M059J (cell line): ENCODE measurements around the gene TRIP10. TPM values are rescaled to one million over a fixed set of nuclear protein-coding genes. Genes with fewer than 3 reads are reported as not detected.
"Not testable (repeated sequence)": the region's sequence is repeated elsewhere in the genome, so short reads cannot be mapped to it uniquely, and the experiment has no call there.

Source experiments
- DNase-seq: peaks from one replicate; pipeline ENCODE4 v3.0.0-alpha.2; 2012; ENCODE audit warnings: low read depth
- total RNA-seq: library from RNA; depleted of rRNA; stranded (reverse); fragments of >200 nt; shearing (Covaris generic); gene quantifications from 2 replicates; pipeline ENCODE4 v1.2.3, GENCODE V29; 2014

Gene TRIP10
- total RNA-seq, 1 experiment from 2014 or later, result 34.3 TPM

DNA sequence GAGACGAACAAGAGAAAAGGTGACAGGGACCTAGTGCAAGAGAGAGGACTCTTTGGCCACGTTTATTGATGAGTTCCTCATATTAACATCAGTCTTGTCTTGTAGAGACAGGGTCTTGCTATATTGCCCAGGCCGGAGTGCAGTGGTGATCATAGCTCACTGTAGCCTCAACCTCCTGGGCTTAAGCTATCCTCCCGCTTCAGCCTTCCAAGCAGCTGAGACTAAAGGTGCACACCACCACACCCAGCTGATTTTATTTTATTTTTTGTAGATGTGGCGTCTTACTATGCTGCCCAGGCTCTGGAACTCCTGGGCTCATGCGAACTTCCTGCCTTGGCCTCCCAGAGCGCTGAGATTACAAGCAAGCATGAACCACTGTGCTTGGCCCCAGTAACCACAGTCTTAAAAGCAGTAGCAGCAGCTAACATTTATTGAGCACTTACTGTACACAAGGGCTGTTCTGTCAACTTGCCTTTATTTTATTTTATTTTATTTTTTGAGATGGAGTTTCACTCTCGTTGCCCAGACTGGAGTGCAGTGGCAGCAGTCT lies 28.8 kb downstream of the TRIP10 start:
- DNase-seq, result no peak

DNA sequence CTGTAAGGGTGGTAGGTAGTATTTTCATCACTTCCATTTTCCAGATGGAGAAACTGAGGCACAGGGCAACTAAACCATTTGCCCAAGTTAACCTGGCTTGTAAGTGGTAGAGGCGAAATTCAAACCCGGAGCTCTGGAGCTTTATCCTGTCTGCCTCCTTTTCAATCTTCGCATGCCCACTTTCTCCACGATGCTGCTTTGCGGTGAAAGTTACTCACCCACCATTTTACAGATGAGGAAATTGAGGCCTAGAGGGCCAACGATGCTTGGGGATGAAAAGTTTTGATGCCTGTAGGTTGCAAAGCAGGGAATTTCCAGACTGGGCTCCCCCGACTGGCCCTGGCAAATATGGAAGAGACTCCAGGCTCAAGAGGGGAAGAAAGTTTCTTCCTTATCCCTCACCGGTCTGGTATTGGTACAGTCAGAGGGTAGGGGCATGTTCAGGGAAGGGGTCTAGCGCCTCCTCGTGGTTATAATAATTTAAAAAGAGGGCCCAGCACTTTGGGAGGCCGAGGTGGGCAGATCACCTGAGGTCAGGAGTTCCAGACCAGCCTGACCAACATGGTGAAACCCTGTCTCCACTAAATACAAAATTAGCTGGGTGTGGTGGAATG lies 29.6 kb downstream of the TRIP10 start:
- DNase-seq, result no peak

GRCh38 chr19:6771648-6772027 lies 32.2 kb downstream of the TRIP10 start:
- DNase-seq, result not testable (repeated sequence)

GRCh38 chr19:6772028-6772865 lies 32.8 kb downstream of the TRIP10 start, which contains the start of gene VAV1:
Gene VAV1, plus strand, starts transcription at chr19:6772708. Its CDS starts 100 bp downstream, at chr19:6772808.
- DNase-seq, result no peak

DNA sequence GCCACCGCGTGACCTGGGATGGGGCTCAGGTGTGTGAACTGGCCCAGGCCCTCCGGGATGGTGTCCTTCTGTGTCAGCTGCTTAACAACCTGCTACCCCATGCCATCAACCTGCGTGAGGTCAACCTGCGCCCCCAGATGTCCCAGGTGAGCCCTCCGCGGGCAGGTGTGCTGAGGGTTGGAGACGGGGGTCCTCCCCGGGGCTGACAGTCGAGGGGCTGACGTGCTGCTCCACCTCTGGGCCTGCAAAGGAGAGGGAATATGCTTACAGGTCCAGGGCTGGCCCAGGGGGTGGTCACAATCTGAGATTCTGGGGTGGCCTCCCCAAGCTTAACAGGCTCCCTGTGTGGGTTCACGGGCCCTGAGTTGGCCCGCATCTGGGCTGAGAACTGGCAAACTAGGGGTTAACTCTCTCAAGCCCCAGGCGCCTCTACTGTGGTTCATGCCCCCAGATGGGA lies 33.4 kb downstream of the TRIP10 start:
- no peak for DNase-seq

GRCh38 chr19:6773323-6773931 lies 33.9 kb downstream of the TRIP10 start:
- DNase-seq, result no peak

DNA sequence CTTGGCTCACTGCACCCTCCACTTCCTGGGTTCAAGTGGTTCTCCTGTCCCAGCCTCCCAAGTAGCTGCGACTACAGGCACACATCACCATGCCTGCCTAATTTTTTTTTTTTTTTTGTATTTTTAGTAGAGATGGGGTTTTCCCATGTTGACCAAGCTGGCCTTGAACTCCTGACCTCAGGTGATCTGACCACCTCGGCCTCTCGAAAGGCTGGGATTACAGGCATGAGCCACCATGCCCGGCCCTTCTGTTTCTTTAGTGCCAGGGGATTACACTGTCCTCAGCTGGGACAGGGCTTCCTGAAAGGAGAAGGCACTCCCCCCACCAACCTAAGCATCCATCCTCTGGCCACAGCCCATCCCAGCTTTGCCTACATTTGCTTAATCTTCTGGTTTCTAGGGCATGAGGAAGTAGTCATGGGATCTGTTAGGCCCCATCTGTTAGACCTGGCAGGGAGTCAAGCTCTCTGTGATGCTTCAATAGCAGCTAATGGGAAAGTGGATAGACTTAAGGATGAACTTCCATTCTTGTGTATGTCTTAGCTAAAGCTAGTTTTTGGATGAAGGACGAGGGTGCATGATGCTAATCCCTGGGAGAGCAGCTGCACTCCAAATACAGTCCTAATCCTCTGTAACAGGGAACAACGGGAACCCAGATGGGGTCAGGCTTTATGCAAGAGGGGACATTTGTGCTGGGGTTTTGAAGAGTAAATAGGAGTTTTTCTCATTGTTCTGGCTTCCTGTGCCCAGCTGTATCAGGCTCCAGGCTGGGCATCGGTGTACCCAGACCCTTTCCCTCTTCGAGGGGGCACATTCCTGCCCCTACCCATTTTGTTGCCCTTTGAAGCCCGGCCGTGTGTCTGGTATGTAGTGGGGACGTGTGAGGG lies 35.6 kb downstream of the TRIP10 start:
- no peak for DNase-seq

DNA sequence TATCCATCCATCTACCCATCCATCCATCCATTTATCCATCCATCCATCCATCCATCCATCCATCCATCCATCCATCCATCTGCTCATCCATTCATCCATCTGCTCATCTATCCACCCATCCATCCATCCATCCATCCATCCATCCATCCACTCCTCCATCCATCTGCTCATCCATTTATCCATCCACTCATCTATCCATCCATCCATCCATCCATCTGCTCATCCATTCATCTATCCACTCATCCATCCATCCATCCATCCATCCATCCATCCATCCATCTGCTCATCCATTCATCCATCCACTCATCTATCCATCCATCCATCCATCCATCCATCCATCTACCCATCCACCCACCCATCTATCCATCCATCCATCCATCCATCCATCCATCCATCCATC lies 36.6 kb downstream of the TRIP10 start:
- not testable (repeated sequence) for DNase-seq

- no peak for DNase-seq
Observed at GRCh38 chr19:6776999-6777398, 37.5 kb downstream of the TRIP10 start.

GRCh38 chr19:6777434-6777833 lies 38.0 kb downstream of the TRIP10 start:
- no peak for DNase-seq

DNA sequence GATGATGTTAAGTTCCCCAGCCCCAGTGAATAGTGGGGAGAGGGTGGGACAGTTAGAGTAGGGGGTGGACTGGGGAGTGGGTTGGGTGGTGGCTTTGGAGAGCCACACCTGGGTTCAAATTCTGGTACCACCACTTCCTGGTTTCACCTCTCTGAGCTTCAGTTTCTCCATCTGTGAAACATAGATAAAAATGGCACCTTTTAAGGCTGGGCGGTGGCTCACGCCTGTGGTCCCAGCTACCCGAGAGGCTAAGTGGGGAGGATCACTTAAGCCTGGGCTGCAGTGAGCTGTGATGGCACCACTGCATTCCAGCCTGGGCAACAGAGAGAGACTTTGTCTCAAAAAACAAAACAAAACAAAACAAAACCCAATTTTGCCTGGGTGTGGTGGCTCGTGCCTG lies 38.9 kb downstream of the TRIP10 start:
- DNase-seq, result no peak

GRCh38 chr19:6779206-6779605 lies 39.7 kb downstream of the TRIP10 start:
- peak; percentile 33 for DNase-seq

DNA sequence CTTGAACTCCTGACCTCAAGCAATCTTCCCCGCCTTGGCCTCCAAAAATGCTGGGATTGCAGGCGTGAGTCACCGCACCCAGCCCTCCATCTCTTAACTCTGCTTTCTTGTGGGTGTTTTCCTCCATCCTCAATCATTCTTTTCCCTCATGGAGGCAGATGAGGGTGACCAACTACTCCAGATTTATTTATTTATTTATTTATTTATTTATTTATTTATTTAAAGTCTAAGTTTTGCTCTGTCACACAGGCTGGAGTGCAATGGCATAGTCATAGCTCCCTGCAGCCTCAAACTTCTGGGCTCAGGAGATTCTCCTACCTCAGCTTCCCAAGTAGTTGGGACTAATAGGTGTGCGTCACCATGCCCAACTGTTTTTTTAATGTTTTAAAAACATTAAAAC lies 47.9 kb downstream of the TRIP10 start:
- DNase-seq, result no peak

DNA sequence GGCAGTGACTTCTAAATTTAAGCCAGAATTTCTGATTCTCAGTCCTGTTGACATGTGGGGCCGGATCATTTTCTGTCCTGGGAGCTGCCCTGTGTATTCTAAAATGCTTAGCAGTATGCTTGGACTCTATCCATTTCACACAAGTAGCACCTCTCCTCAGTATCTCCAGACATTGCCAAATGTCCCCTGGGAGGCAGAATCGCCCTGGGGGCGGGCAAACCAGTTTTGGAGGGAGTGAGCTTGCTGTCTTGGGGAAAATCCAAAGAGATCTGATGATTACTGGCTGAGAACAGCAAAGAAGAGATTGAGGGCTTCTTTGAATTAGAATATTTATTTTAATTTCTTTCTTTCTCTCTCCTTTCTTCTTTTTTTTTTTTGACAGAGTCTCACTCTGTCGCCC lies 49.4 kb downstream of the TRIP10 start:
- no peak for DNase-seq

- no peak for DNase-seq
Observed at GRCh38 chr19:6790194-6791128, 51.0 kb downstream of the TRIP10 start.

DNA sequence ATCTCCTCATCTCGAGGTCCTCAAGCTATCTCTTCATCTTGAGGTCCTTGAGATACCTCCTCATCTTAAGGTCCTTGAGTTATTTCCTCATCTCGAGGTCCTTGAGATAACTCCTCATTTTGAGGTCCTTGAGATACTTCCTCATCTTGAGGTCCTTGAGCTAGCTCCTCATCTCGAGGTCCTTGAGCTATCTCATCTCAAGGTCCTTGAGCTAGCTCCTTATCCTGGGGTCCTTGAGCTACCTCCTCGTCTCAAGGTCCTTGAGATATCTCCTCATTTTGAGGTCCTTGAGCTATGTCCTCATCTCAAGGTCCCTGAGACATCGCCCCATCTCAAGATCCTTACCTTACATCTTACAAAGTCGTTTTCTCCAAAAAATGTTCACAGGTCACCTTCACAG lies 51.8 kb downstream of the TRIP10 start:
- DNase-seq, result no peak

DNA sequence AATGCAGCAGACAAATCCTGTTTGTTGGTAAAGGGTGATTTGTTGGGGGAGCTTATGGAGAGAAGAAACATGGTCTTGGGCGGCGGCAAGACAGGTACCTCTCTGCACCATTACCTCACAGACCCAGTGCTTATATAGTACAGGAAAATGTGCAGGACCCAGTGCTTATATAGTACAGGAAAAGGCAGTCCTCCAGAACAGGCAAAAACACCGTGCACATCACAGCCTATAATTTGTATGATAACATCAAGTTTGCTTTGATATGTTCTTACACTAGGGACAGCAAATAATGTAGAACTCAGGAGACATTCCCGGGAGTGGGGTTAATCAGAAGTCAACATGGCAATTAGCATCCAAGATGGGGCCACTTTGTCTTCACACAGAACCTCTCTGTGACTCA lies 53.9 kb downstream of the TRIP10 start:
- no peak for DNase-seq

DNA sequence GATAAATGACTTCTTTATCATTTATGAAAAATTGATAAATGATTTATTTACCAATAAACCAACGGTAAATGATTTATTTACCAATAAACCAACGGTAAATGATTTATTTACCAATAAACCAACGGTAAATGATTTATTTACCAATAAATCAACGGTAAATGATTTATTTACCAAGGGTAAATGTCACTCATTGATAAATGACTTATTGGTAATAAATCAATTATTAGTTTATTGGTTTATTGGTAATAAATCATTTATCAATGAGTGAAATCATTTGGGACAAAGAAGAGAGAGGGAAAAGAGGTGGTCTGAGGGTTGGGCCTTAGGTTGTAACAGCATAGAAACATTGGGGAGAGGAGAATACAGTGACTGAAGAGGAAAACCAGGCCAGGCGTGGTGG lies 54.5 kb downstream of the TRIP10 start:
- no peak for DNase-seq

GRCh38 chr19:6794686-6795431 lies 55.4 kb downstream of the TRIP10 start:
- no peak for DNase-seq

DNA sequence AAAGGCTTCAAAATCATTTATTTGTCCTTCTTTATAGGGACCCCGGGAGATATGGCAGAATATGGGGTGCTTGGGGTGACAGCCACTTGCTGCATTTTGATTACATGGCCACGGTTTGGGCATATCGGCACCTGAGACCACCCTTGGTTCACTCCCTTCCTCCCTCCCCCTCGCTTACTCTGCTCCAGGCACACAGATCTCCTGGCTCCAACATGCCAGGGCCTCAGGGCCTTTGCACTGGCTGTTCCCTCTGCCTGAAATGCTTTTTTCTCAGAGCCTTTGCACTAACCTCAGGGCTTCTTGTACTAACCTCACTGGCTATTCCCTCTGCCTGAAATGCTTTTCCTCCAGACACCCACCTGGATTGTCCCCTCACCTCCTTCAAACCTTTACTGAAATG lies 56.8 kb downstream of the TRIP10 start:
- DNase-seq, result no peak
